MCF 10A (cell line): ENCODE measurements around the gene HOXB3. TPM values are rescaled to one million over a fixed set of nuclear protein-coding genes. Genes with fewer than 3 reads are reported as not detected.

Experiments
- BruUV-seq: library from RNA; stranded (reverse); fragments of 400-500 nt; replicated peaks from 2 replicates; lab custom pipeline; 2021; lab: Mats Ljungman, UMichigan
- CTCF ChIA-PET: fragments of 300-600 bp; sonication (Branson Sonifier 250); formaldehyde crosslinking; extraction: SDS; loops from one replicate; lab custom pipeline; 2021; ENCODE audit warnings: antibody characterized with exemption, inconsistent platforms; lab: Yijun Ruan, JAX
- POLR2A ChIA-PET: fragments of 300-600, 350-650 bp; sonication (Branson Sonifier 250); formaldehyde crosslinking; extraction: SDS; loops from one replicate; lab custom pipeline; 2020; ENCODE audit warnings: antibody characterized with exemption, inconsistent platforms; lab: Yijun Ruan, JAX
- DNase-seq: peaks from one replicate; pipeline ENCODE4 v3.0.0-alpha.2; 2018; ENCODE audit not compliant: unreplicated experiment
- H3K27ac Mint-ChIP-seq: one replicate; pipeline ENCODE4 v1.8.0; 2022; ENCODE audit warnings: mild to moderate bottlenecking, low read depth, mixed read lengths; ENCODE audit not compliant: unreplicated experiment
- H3K27me3 Mint-ChIP-seq: one replicate; pipeline ENCODE4 v1.8.0; 2022; ENCODE audit warnings: mixed read lengths; ENCODE audit not compliant: insufficient read depth, unreplicated experiment
- H3K36me3 Mint-ChIP-seq: one replicate; pipeline ENCODE4 v1.8.0; 2022; ENCODE audit warnings: mild to moderate bottlenecking, moderate library complexity, mixed read lengths; ENCODE audit not compliant: insufficient read depth, unreplicated experiment
- H3K4me1 Mint-ChIP-seq: one replicate; pipeline ENCODE4 v1.8.0; 2022; ENCODE audit warnings: mixed read lengths; ENCODE audit not compliant: insufficient read depth, unreplicated experiment
- H3K4me3 Mint-ChIP-seq: one replicate; pipeline ENCODE4 v1.8.0; 2022; ENCODE audit warnings: mild to moderate bottlenecking, moderate library complexity, mixed read lengths; ENCODE audit not compliant: unreplicated experiment
- H3K9me3 Mint-ChIP-seq: one replicate; pipeline ENCODE4 v1.8.0; 2022; ENCODE audit warnings: mixed read lengths; ENCODE audit not compliant: unreplicated experiment
- intact Hi-C: fragments of 100-400 bp; cut with micrococcal nuclease; formaldehyde crosslinking; loops from 2 replicates; pipeline ENCODE4 v1.14.1; 2022
- total RNA-seq: library from RNA; stranded (reverse); gene quantifications from 2 replicates; pipeline ENCODE4 v1.2.3, GENCODE V29; 2022
- TF ChIP-seq, protein P1 (sequence below): fragments of 200-600 bp; IDR thresholded peaks from one replicate; pipeline ENCODE4 v1.8.0; 2022; ENCODE audit warnings: antibody characterized with exemption, mild to moderate bottlenecking; ENCODE audit not compliant: unreplicated experiment

The HOXB3 gene
- total RNA-seq, 1 experiment from 2014 or later: 0.79 TPM

- TF ChIP-seq, protein P1, sequence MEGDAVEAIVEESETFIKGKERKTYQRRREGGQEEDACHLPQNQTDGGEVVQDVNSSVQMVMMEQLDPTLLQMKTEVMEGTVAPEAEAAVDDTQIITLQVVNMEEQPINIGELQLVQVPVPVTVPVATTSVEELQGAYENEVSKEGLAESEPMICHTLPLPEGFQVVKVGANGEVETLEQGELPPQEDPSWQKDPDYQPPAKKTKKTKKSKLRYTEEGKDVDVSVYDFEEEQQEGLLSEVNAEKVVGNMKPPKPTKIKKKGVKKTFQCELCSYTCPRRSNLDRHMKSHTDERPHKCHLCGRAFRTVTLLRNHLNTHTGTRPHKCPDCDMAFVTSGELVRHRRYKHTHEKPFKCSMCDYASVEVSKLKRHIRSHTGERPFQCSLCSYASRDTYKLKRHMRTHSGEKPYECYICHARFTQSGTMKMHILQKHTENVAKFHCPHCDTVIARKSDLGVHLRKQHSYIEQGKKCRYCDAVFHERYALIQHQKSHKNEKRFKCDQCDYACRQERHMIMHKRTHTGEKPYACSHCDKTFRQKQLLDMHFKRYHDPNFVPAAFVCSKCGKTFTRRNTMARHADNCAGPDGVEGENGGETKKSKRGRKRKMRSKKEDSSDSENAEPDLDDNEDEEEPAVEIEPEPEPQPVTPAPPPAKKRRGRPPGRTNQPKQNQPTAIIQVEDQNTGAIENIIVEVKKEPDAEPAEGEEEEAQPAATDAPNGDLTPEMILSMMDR: no peak
- no peak for DNase-seq
- CTCF ChIA-PET: interaction anchor here (0.7 to 1.6 kb wide), 4 partner anchors 13 to 730 kb away, joined by 3 to 6 read pairs (median 3); no protein-coding TSS in a partner anchor
- Mint-ChIP-seq H3K4me3 (no peak overlapping the region), H3K27ac (no peak overlapping the region), H3K36me3 (peaks cover 7% of the 10 kb centered on the region), H3K4me1 (peaks cover 6% of the 10 kb centered on the region), H3K27me3 (peaks cover 99% of the 10 kb centered on the region), H3K9me3 (no peaks in the 10 kb centered on the region)
- no TSS peak for BruUV-seq
- POLR2A ChIA-PET: interaction anchor here (0.7 kb wide), 2 partner anchors 189 to 1665 kb away, joined by 3 read pairs; no protein-coding TSS in a partner anchor
- intact Hi-C loops: no loop called here
Observed at GRCh38 chr17:48623583-48623982, 33.5 kb upstream of the HOXB3 start.

GRCh38 chr17:48622857-48623256 is 32.8 kb upstream of the HOXB3 start:
- POLR2A ChIA-PET: no interaction called here
- CTCF ChIA-PET: interaction anchor here (0.7 to 1.1 kb wide), 4 partner anchors 13 to 729 kb away, joined by 3 read pairs; no protein-coding TSS in a partner anchor
- no peaks in the 10 kb centered on the region for H3K9me3 Mint-ChIP-seq
- peaks cover 99% of the 10 kb centered on the region for H3K27me3 Mint-ChIP-seq
- TF ChIP-seq, protein P1: no peak
- no peak overlapping the region for H3K4me3 Mint-ChIP-seq
- intact Hi-C loops: no loop called here
- no peak for DNase-seq
- BruUV-seq: no TSS peak
- H3K36me3 Mint-ChIP-seq: peaks cover 7% of the 10 kb centered on the region
- H3K4me1 Mint-ChIP-seq: peaks cover 6% of the 10 kb centered on the region
- no peak overlapping the region for H3K27ac Mint-ChIP-seq

DNA sequence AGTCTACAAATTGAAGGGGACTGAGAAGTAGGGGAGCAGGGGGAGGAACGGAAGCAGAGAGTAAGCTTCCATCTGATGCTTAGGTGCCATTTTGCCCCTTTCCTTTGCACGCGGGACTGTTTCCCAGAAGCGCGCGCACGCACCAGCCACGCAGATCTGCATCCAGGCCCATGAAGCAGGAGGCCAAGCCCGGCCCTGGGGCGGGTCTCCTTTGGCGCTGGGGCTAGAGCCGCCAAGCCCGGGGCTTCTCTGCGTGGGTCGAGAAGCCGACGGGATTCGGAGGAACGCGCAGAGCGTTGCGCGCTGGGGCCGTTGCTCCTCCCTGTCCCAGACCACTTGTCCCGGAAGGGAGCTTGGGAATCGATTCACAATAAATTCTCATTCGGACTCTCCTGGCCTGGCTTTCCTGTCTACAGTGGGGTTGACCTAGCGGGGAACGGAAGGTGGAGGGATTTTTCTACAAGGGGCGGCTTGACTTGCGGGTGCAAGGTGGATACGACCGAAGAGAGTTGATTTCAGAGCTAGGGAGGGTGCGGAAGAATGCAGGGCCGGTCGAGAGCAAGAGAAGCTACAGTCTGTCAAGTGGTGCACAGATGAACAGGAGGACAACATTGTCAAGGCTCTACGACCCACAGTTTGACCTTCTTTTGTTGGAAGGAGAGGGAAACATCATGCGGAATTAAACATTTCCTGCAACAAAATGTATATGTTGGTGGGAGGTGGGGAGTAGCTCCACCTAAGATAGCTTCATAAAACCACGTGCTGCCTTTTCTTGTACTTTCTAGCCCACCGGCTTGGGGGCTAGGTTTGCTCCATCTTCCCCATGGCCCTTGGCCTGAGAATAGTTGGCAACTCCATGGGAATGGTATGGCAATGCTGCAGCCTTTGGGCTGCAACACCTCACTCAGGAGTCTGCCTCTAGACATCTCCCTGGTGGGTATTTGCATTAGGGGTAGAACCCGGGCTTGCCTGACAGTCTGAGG is 31.7 kb upstream of the HOXB3 start:
- TF ChIP-seq, protein P1: no peak
- POLR2A ChIA-PET: interaction anchor here (0.5 kb wide), 1 partner anchor 22 kb away, joined by 3 read pairs; no protein-coding TSS in a partner anchor
- Mint-ChIP-seq H3K4me1 (peaks cover 10% of the 10 kb centered on the region), H3K27me3 (peaks cover 99% of the 10 kb centered on the region), H3K36me3 (peaks cover 7% of the 10 kb centered on the region), H3K4me3 (no peak overlapping the region), H3K9me3 (no peaks in the 10 kb centered on the region), H3K27ac (no peak overlapping the region)
- intact Hi-C loops: no loop called here
- DNase-seq: no peak
- no TSS peak for BruUV-seq
- CTCF ChIA-PET: interaction anchor here (0.6 to 1.4 kb wide), 9 partner anchors 12 to 638 kb away, joined by 3 to 4 read pairs (median 4); no protein-coding TSS in a partner anchor

DNA sequence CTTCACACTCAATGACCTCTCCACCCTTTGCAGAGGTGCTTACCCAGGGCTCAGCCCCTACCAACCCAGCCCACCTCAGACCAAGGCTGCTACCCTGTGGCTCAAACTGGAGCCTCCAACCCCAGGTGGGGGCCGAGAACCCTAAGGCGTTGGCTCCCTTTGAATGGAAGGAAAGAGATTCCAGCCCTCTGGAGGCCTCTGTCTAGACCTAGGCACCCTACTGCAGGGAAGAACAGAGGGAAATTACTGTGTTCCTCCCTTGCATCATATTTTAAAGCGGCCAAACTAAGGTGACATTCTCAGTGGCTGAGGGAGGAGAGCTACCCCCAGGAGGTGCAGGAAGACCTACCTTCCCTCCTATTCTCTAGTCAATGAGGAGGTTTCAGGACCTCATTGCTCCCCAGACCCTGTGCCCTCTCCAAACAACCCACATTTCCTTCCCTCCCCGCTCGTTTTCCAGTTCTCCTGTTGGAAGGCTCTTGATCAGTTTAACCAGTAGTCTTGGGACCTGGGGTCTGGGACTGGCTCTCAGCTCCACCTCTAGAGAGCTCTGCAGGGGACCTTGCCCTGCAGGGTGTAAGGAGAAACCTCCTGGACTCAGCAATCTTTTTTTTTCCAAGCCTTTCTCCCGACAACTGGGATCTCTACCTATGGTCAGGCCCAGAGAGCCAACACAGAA is 30.6 kb upstream of the HOXB3 start:
- intact Hi-C loops: no loop called here
- TF ChIP-seq, protein P1: no peak
- peaks cover 7% of the 10 kb centered on the region for H3K36me3 Mint-ChIP-seq
- H3K4me3 Mint-ChIP-seq: no peak overlapping the region
- ChIA-PET POLR2A (no interaction called here), CTCF (interaction anchor here (0.6 to 1.4 kb wide), 9 partner anchors 20 to 639 kb away, joined by 3 to 4 read pairs (median 3); no protein-coding TSS in a partner anchor)
- DNase-seq: no peak
- H3K4me1 Mint-ChIP-seq: peaks cover 7% of the 10 kb centered on the region
- peaks cover 99% of the 10 kb centered on the region for H3K27me3 Mint-ChIP-seq
- no peaks in the 10 kb centered on the region for H3K9me3 Mint-ChIP-seq
- no peak overlapping the region for H3K27ac Mint-ChIP-seq
- no TSS peak for BruUV-seq
